NK-92 treated with Interleukin-12 subunit alpha and Interleukin-12 subunit beta, amount 100 ng/mL, for 24 hours (cell line): Measurements from ENCODE around the gene GALNT2.
A peak's percentile ranks its signal among the peaks of the same experiment; 100 is the strongest.

Source experiments
- DNase-seq: peaks from one replicate; lab custom pipeline; 2025; lab: John Stamatoyannopoulos, UW

GALNT2 gene

DNA sequence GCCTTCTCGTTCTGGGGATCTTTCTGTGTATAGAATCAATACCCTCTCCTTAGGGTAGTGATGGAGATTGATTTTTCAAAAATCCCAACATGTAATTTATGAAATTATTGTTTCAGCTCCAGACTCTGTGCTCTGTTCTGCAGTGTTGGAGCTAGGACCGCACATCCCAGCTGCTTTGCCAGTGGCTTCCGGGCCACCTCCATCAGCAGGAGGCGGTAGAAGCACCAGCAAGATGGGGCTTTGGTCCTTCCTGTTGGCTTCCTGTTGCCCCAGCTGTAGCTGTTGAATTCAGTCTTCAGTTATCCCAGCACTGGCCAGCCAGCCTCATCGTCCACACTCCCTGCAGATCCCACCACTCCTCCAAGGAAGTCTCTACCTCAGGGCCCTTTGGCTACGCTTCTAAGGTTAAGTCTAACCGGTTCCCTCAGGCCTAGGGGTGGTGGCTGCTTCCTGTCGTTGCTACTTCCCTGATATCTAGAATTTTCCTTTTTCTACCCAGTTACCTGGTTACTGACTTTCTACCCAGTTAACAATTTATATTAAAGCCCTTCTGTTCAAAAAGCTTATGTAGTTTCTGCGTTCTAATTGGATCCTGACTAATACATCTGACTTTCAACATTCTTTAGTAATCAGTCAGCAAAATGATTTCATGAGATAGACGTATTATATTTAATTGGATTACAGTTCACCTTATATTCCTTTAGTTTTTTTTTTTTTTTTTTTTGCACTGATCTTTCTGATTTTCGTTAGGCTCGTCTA, 24.6 kb downstream of the GALNT2 start:
- no peak for DNase-seq

DNA sequence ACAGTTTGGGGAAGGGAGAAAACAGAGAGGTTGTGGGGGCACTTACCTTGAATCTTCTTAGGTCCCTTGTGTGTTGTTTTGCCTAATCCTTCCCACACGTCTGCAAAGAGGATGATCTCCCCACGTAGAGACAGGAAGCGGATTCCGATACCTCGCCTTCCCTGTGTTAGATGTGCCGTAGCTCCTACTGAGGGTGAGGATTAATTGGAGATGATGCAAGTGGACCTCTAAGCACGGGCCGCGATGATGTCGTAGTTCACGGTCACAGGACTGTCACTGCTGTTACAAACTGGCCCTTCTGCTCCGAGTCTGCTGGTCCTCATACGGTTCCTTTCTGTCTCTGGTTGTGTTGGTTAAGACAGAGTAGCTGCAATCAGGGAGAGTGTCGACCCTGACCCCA, 27.7 kb downstream of the GALNT2 start:
- DNase-seq, result no peak

DNA sequence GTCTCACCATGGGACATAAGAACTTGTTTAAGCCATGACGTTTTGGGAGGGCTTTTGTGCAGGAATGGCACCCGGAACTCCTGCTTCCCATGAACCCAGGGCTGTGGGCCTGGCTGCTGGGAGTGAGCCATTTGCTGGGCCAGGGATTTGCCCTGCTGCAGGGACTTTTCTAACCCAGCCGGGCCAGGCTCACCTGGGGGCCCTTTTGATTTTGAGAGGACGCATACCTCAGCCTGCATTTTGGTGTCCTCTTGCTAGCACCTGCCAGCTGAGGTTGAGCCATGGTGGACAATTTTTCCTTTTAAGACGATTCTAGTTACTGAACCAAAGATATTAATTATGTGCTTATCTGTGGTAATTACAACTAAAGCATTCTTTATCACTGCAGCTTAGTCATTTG, 28.9 kb downstream of the GALNT2 start:
- DNase-seq, result no peak

DNA sequence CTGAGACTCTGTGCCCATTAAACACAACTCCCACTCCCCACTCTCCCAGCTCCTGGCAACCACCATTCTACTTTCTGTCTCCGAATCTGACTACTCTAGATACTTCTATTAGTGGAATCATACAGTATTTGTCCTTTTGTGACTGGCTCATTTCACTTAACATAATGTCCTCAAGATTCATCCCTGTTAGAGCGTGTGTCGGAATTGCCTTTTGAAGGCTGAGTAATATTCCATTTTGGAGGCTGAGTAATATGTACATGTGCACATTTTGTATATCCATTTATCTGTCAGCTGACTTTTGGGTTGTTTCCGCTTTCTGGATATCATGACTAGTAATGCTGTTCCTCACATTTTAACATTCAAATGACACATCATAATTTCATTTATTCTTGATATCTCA, 30.3 kb downstream of the GALNT2 start:
- DNase-seq, result no peak

DNA sequence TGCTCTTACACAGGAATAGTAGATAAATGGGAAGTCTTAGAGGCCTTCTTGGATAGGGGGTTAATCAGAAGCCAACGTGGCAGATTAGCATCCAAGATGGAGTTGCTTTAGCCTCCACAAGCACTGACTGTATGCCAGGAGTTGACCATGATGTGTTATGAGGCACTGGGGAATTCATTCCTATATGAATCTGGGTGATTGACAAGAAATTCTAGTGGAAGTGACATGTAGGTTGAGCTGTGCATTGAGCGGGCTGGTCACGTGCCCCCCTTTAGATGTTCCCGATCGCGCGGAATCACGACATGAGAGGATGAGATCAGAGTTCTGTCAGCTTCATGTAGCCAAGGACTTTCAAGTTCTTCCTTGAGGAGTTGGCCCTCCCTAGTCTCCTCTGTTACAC, 31.7 kb downstream of the GALNT2 start:
- DNase-seq, result no peak

DNA sequence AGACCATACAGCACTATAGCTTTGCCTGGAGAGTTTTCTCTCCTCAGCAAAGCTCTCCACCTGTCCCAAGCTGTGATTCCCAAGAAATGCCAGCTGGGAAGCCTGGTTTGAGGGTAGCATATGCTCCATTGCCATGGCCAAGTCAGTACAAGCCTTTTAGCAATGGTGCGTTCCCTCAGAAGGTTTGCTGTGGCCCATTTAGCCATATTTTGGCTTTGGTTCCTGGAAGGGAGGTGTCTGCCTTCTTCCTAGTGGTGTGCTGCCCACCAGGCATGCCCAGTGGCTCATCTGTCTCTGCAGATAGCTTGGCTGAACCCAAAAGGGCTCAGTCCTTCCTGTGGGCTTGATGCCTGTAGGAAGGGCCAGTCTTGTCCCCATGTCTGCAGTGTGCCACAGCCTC, 32.4 kb downstream of the GALNT2 start:
- DNase-seq, result no peak

DNA sequence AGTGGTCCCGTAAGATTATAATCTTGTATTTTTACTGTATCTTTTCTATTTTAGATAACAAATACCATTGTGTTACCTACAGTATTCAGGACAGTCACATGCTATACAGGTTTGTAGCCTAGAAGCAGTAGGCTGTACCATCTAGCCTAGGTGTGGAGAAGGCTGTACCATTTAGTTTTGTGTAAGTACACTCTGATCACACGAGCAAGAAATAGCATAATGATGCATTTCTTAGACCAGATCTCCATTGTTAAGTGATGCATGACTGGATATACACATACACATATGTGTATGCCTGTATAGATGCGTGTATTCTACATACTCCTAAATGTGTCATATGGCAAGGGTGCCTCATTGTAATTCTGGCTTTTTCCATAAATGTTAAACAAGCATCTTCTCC, 33.9 kb downstream of the GALNT2 start:
- no peak for DNase-seq

DNA sequence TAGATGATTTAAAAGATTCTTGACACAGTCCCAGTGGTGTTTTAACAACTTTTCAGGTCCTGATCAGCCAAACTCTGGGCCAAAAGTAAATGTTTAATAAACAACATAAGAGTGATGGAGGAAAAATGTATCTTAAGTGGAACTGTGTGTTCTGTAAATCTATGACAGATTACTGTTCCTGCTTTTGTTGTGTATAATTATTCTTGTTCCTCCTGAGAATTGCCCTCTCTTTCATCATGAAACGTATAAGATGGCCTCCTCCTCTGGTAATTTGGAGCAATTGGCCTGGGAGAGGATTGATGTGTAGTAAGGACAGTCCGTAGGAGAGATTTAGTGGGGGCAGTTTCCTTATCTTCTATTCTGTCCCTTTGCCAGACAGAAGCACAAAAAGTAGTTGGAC, 34.5 kb downstream of the GALNT2 start:
- no peak for DNase-seq

DNA sequence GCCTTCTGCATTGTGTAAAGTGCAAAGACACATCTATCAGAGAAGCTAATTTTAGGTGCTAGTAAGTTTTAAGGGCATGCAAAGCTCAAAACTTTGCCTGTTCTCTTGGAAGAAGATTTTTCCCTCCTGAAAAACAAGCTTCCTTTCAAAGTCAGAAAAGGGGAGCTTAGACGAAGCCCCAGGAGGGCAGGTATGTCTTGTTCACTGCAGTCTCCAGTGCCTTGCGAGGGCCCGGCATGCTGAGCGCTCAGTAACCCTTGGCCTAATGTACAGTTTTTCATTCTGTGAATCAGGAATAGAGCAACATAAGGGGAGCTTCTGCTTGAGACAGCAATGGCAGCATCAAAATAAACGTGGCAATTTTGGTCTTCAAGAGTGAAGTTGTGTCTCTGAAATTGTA, 35.0 kb downstream of the GALNT2 start:
- DNase-seq, result no peak

DNA sequence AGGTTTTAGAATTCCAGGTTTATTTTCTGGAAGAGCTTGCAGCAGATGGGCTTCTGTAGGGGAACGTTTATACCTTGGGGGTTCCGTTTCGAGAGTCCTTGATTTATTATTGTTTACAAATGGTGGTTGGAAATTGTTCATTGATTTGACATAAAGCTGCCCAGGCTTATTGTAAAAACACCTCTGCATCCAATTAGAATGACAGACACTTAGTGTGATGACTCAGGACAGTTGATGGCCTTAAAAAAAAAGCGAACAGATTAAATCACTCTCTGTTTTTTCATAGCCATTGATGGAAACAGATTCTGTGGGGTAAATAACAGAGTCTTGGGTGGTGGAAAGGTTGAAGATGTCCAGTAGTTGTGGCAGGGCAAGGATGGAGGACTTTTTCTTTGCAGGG, 35.4 kb downstream of the GALNT2 start:
- no peak for DNase-seq

DNA sequence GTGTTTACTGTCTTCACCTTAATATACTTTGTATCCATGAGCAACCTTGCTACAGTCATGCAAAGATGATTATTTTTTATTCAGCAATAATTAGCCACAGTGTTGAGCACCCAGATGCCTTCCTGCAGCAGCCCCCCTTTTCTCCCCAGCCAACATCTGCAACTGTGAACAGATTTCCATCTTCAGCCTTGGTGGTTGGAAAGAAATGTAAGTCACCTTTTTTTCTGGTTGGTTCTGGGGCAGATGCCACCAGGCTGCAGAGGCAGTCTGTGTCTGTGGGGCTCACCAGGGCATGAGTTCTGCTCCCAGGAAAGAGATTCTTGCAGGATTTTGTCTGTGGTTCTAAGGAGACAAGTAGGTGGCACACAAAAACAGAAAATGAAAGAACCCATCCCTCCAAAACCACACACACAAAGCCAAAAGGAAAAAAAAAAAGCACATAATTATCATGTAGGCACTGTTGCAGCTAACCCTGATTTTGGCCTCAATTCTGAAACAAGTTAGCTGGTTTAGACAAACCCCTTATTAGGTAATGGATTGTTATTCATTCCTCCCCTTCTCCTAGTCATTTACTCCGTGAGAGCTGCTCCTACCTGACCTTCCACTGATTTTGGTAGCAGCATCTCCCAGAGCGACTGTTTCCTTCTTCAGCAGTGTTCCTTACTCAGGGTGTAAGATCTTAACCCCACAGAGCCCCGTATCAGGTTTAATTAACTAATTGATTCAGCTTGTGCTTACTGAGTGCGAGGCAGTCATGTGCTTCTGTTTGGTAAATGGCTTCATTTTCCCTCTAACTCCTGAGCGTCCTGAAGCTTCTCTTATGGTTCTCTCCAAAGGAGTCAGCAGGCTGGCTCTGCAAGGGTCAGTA, 36.5 kb downstream of the GALNT2 start:
- DNase-seq, result no peak

DNA sequence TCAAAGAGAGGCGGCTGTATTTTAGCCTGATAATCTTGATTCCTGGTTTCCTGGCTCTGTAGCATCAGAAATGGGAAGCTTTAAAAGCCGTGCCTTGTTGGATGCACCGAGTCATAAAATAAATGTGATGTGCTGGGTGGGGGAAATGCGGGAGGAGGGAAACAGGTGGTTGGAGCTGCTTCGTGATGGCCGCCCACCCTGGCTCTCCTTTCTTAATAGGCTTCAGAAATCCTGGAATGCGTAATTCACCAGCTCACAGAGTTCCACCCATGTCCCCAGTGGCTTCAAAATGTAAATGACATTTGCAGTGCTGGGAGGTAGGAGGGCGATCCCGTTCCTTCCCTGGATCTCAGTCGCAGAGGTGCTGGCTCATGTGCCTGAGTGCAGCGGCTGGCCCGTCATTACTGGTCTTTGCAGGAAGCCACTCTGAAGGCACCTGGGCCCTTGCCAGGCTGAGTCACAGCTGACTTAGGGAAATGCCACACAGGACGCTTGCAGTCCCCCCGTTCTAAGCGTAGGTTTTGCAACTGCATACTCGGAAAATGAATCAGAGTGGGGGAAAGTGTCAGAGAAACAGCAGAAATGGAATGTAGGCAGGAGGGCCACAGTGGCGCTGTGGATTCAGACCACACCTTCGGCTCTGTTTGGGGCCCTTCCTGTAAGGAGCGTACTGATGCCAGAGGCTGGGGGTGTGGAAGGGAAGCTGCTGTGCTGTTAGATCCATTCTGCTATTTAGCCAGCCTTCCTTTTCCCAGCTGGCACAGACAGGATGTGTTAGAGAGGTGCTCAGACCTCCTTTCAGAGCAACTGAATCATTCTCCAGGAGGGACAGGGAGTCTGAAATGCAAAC, 37.6 kb downstream of the GALNT2 start:
- peak; percentile 59 for DNase-seq

DNA sequence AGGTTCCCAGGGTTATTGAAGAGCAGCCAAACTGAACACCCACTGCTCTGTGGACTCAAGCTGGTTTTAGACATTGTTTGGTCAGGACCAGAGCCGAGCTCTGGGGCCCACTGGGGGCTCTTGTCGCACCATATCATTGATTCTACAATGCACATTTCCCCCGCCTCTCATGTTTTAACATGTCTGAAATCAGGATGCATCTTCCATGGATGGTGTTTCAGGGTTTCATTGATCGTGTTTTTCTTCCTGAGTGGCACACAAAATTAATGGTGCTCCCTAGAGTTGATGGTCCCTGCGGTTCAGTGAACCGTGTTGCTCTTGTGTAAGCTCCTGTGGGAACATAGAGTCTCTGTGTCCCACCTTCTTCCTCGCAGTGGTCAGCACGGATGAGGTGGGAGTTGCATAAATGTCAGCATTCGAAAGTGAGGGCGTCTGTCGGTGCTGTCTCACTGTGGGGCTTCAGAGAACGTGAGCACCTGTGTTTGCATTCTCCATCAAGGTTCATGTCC, 38.3 kb downstream of the GALNT2 start:
- no peak for DNase-seq

DNA sequence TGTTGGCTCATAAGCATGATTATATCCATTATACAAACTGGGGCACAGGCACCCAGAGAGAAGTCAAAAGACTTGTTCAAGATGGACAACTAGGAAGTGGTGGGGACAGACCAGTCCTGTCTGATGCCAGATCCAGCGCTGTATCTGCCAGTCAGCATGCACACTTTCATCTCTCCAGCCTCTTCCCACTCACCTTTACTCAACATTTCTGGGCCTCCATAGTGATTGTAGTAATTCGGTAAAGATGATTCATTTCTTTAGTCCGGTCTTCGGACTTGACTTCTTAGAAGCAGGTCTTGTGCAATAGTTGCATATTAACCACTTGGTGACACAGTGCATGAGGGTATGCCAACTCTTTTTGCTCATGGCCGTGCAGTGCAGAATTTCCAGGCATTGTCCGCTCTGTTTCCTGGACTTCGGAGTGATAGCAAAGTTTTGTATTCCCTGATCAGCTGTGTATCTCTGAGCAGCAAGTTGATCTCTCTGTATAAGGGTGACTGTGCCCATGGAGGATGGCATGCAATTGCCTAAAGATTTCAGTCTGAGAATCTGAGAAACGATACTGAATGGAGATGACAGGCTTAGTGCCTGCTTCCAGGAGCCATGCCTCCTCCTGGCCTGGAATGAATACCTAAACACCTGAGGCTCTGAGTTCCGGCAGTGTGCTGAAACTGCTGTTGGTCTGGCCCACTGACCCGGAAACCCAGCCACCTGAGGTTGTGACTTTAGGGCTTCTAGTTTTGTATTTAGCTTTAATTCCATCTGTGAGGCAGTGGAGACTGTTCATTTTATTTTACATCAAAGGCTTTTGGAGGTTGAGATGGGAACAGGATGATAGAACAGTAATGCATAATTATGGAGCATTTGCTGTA, 39.0 kb downstream of the GALNT2 start:
- no peak for DNase-seq

DNA sequence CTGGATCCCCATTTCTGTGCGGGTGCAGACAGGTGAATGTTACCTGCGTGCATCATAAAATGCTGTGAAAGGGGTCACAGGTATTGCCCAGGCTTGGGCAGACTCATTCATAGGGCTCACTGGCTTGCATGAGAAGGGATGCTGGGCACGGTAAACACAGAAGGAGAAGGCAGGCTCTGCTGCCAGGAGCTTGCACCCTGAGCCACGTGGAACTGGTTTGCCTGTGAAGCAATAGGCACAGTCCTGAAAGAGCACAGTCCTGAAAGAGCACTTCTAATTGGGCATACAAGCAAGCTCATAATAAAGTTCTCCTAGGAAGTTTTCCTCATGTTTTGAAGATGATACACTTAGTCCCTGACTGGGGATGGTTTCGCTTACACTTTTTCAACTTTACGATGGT, 40.9 kb downstream of the GALNT2 start:
- DNase-seq, result no peak

DNA sequence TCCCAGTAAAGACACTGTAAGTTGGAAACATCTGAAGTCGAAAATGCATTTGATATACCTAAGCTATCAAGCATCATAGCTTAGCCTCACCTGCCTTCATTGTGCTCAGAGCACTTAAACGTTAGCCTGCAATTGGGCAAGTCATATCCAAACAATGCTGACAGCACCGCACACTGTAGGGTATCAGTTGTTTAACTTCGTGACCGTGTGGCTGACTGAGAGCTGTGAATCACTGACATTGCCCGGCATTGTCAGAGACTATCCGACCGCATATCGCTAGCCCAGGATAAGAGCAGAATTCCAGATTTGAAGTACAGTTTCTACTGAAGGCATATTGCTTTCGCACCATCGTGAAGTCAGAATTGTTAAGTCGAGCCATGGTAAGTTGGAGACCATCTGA, 41.5 kb downstream of the GALNT2 start:
- no peak for DNase-seq

DNA sequence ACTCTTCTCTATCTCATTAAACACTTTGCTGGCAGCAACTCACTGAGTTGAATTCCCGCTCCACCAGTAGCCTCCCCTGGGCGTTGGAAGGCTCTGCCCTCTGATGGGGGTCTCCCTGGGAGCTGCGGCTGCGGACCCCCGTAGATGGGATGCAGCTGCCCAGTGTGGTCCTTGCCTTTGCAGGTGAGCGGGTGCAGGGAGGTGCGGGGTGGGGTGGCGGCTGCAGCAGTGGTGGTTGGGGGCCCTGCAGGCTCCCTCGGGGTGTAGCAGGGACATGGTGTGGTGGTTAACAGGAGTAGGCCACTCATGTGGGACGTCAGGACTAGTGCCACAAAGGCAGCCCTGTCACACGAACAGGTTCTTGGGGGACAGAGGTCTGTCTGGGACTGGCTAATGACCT, 42.0 kb downstream of the GALNT2 start:
- no peak for DNase-seq

DNA sequence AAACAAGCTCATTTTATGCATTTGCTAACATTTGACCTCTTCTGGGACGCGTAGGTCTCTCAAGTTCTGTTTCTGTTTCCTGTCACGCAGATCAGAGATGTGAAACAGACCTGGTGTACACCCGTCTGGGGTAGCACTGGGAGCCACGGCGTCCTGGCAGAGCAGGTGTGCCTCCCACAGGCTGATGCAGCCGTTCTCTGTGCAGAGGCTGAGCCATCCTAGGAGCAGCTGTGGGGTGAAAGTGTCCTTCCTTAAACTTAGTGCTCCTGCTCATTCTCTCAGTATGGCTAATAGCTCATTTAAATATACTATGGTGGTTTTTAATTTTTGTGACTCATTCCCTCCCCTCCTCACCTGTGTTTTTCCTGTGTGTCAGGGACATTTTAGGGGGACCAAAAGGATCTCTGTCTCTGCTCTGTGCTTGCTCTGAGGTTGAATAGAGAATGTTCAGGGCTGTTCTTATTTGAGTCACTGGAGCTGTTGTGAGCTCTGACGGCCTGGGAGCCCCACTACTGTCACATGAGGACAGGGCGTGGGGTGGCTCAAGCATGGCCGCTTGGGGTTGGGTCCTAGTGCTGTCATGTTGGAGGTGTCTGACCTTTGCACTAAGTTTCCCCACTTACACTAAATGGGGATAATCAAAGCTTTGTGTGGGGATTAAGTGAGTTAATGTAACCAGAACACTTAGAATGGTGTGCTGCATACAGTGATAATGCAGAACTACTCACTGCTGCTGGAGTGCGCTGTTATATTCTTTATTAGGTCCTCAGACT, 43.0 kb downstream of the GALNT2 start:
- peak; percentile 9 for DNase-seq

DNA sequence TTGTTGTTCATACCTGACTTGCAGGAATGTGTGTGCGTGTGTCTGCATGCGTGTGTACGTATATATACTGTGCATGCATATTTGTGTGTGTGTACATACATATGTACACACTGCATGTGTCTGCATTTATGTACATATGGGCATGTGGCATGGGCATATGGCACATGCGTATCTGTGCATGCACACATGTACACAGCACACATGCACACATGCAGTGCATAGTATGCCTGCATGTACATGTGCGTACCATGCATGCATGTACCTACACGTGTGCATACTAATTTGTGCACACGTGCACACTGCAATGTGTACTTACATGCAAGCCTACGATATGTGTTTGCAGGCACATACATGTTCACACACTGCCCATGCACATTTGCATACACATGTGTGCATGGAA, 43.9 kb downstream of the GALNT2 start:
- DNase-seq, result no peak

DNA sequence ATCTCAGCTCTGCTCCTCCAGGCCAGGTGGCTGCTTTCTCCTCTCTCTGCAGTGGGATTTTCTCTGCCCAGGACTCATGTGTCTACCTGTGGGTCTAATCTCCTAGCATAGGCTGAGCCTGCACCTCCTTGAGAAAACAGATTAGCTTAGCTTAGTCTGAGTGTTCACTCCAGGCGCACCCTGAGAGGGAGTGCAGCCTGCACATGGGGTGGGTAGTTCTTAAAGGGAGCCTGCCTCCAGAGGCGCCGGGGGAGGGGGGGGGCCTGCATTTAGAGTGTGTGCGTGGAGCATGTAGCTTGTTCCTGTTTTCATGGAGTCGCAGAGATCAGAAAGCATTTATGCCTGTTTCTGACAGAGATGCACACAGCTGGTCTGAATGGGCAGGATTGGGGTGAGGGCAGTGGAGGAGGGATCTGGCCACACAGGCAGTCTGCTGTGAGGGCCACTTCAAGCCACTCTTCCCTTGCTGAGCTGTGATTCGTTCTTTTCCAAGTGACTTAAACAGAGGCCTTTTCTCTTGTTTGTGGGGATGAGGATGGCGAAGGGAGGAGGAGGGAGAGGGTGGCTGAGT, 45.2 kb downstream of the GALNT2 start:
- DNase-seq, result no peak
